ENCODE data around the gene LRRC14B. TPM values are rescaled to one million over a fixed set of nuclear protein-coding genes. Genes with fewer than 3 reads are reported as not detected.

LRRC14B gene
- total and polyA plus RNA-seq, 3 donors from 2014 or later = 0.33 to 0.94 (median 0.93) TPM

GRCh38 chr5:172421-172820 is 18.9 kb upstream of the LRRC14B start:
- Histone ChIP-seq H3K4me1 (peaks cover 11% of the 10 kb centered on the region), H3K36me3 (ENCODE audit: low read depth, missing control alignments) (no peaks in the 10 kb centered on the region), H3K27ac (no peak overlapping the region), H3K27me3 (no peaks in the 10 kb centered on the region), H3K9me3 (no peaks in the 10 kb centered on the region), H3K4me3 (no peak overlapping the region)
- TF ChIP-seq POLR2A (IDR thresholded peaks at IDR 0.05) = no peak
- no peak for TF ChIP-seq CTCF (IDR thresholded peaks at IDR 0.05)
- intact Hi-C loops (cut with DNase I; ENCODE audit: low total_unique reads) = no loop called here
- DNase-seq = no peak
- whole genome bisulfite sequencing, 2 donors = 91 to 92% methylated on average over 13 of the region's 13 CpGs

GRCh38 chr5:172841-173251 is 18.4 kb upstream of the LRRC14B start:
- TF ChIP-seq CTCF (IDR thresholded peaks at IDR 0.05) (no peak), POLR2A (IDR thresholded peaks at IDR 0.05) (no peak)
- Histone ChIP-seq H3K27me3 (no peaks in the 10 kb centered on the region), H3K4me1 (peaks cover 11% of the 10 kb centered on the region), H3K36me3 (ENCODE audit: low read depth, missing control alignments) (no peaks in the 10 kb centered on the region), H3K27ac (no peak overlapping the region), H3K4me3 (no peak overlapping the region), H3K9me3 (no peaks in the 10 kb centered on the region)
- DNase-seq = no peak
- WGBS, 2 donors = 81 to 87% methylated on average over 17 of the region's 17 CpGs
- intact Hi-C loops (cut with DNase I; ENCODE audit: low total_unique reads) = no loop called here

- no peak for DNase-seq
- 74 to 77% methylated on average over 20 to 22 of the region's 22 CpGs for WGBS, 2 donors
- no peaks in the 10 kb centered on the region for H3K36me3 ChIP-seq (ENCODE audit: low read depth, missing control alignments)
- H3K9me3 ChIP-seq = no peaks in the 10 kb centered on the region
- H3K27ac ChIP-seq = no peak overlapping the region
- intact Hi-C loops (cut with DNase I; ENCODE audit: low total_unique reads) = no loop called here
- TF ChIP-seq CTCF (IDR thresholded peaks at IDR 0.05) (no peak), POLR2A (IDR thresholded peaks at IDR 0.05) (no peak)
- H3K4me3 ChIP-seq = no peak overlapping the region
- H3K4me1 ChIP-seq = peaks cover 11% of the 10 kb centered on the region
- H3K27me3 ChIP-seq = no peaks in the 10 kb centered on the region
Observed at GRCh38 chr5:173392-174290, 17.7 kb upstream of the LRRC14B start.

GRCh38 chr5:174291-174600 is 17.0 kb upstream of the LRRC14B start:
- TF ChIP-seq POLR2A (IDR thresholded peaks at IDR 0.05) (no peak), CTCF (IDR thresholded peaks at IDR 0.05) (no peak)
- intact Hi-C loops (cut with DNase I; ENCODE audit: low total_unique reads) = no loop called here
- DNase-seq = no peak
- Histone ChIP-seq H3K27me3 (no peaks in the 10 kb centered on the region), H3K4me3 (no peak overlapping the region), H3K9me3 (no peaks in the 10 kb centered on the region), H3K27ac (no peak overlapping the region), H3K36me3 (ENCODE audit: low read depth, missing control alignments) (no peaks in the 10 kb centered on the region), H3K4me1 (peaks cover 11% of the 10 kb centered on the region)
- WGBS, 2 donors = 86 to 91% methylated on average over 5 of the region's 5 CpGs

Measured in testis (tissue), 3 donors.